ENCODE results near the gene FN3K.

- TF ChIP-seq POLR2AphosphoS5 (IDR thresholded peaks at IDR 0.05; ENCODE audit: low read depth, low read length) (no peak), REST (IDR thresholded peaks at IDR 0.05; ENCODE audit: insufficient read depth in 1 of 2, low read depth in 2 of 2, low read length in 2 of 2) (no peak), TAF1 (IDR thresholded peaks at IDR 0.05; ENCODE audit: borderline replicate concordance, insufficient read depth, low read length) (no peak), SIN3A (IDR thresholded peaks at IDR 0.05; ENCODE audit: borderline replicate concordance, insufficient read depth, low read length) (no peak), FOXP2 (optimal IDR thresholded peaks at IDR 0.05; ENCODE audit: borderline replicate concordance, extremely low read depth, extremely low read length, insufficient read depth) (no peak)
Observed at GRCh38 chr17:82791532-82791931, 56.1 kb downstream of the FN3K start.

Data from PFSK-1 (cell line).